NB4 (cell line): Measurements from ENCODE around the gene AGBL4.

Experiments used
- DNase-seq: peaks from one replicate; pipeline ENCODE4 v3.0.0; 2010; ENCODE audit warnings: low read depth
- H3K4me3 ChIP-seq: one replicate; pipeline ENCODE4 v1.5.1; 2011; ENCODE audit warnings: mild to moderate bottlenecking, low read depth, low read length, moderate library complexity
- MAX ChIP-seq: IDR thresholded peaks from 2 replicates; pipeline ENCODE4 v1.6.1; 2011; ENCODE audit warnings: low read depth, low read length
- MYC ChIP-seq: IDR thresholded peaks from 2 replicates; pipeline ENCODE4 v1.6.1; 2011; ENCODE audit warnings: low read depth, low read length
- POLR2A ChIP-seq: IDR thresholded peaks from 2 replicates; pipeline ENCODE4 v1.6.1; 2011; ENCODE audit warnings: mild to moderate bottlenecking; ENCODE audit not compliant: insufficient read length; ENCODE audit errors: extremely low read depth
- TF ChIP-seq, protein P1 (sequence below): IDR thresholded peaks from one replicate; pipeline ENCODE4 v1.5.1; 2012; ENCODE audit warnings: low read depth, low read length

Gene AGBL4

GRCh38 chr1:48753293-48753692, 1270.5 kb downstream of the AGBL4 start:
- no peak overlapping the region for H3K4me3 ChIP-seq
- DNase-seq, result no peak
- TF ChIP-seq MAX, result no peak
- no peak for TF ChIP-seq POLR2A
- TF ChIP-seq MYC, result no peak
- TF ChIP-seq, protein P1, sequence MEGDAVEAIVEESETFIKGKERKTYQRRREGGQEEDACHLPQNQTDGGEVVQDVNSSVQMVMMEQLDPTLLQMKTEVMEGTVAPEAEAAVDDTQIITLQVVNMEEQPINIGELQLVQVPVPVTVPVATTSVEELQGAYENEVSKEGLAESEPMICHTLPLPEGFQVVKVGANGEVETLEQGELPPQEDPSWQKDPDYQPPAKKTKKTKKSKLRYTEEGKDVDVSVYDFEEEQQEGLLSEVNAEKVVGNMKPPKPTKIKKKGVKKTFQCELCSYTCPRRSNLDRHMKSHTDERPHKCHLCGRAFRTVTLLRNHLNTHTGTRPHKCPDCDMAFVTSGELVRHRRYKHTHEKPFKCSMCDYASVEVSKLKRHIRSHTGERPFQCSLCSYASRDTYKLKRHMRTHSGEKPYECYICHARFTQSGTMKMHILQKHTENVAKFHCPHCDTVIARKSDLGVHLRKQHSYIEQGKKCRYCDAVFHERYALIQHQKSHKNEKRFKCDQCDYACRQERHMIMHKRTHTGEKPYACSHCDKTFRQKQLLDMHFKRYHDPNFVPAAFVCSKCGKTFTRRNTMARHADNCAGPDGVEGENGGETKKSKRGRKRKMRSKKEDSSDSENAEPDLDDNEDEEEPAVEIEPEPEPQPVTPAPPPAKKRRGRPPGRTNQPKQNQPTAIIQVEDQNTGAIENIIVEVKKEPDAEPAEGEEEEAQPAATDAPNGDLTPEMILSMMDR, result no peak

GRCh38 chr1:48750109-48750508, 1273.6 kb downstream of the AGBL4 start:
- DNase-seq, result peak; percentile 33
- TF ChIP-seq MAX (no peak), POLR2A (no peak), MYC (no peak)
- TF ChIP-seq, protein P1, result no peak
- no peak overlapping the region for H3K4me3 ChIP-seq

DNA sequence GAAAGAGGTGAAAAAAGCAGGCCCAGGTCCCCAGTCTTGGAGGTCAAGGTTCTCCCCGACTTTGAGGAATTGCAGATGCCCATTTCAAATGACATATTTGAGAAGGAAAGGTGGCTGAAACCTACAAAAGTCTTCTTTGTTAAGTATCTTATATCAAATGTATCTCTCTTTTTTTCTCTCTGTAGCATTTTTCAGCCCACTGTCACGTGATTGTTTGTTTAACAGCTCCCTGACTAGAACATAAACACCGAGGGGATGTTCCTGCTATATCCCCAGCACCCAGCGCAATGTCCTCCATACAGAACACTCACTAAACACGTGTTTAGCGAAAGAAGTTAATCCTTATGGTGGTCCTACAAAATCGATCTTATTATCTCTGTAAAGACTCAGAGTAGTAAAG, 1274.7 kb downstream of the AGBL4 start:
- DNase-seq, result no peak
- no peak for TF ChIP-seq MYC
- no peak for TF ChIP-seq POLR2A
- TF ChIP-seq MAX, result no peak
- TF ChIP-seq, protein P1, result no peak
- no peak overlapping the region for H3K4me3 ChIP-seq

DNA sequence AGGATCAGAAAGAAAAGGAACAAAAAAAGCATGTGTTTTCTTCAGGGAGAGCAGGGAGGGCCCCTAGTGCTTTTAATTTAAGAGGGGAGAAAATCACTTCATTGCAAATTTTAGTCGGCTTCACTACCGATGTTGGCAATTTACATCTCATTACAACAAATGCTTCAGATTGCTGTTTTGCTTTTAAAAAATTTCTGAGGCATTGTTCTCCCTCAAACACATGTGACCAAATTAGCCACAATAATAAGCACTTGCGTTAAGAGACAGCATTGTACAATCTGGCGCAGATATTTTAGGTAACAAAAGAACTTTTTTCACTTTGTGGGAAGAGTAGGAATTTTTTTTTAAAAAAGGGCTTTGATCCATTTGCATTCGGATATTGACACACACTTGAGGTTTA, 1276.8 kb downstream of the AGBL4 start:
- no peak for DNase-seq
- TF ChIP-seq POLR2A (no peak), MYC (no peak), MAX (no peak)
- TF ChIP-seq, protein P1, result no peak
- H3K4me3 ChIP-seq, result no peak overlapping the region

- DNase-seq, result no peak
- H3K4me3 ChIP-seq, result no peak overlapping the region
- TF ChIP-seq MAX, result no peak
- no peak for TF ChIP-seq POLR2A
- TF ChIP-seq MYC, result no peak
- TF ChIP-seq, protein P1, result no peak
Observed at GRCh38 chr1:48744032-48744431, 1279.7 kb downstream of the AGBL4 start.

DNA sequence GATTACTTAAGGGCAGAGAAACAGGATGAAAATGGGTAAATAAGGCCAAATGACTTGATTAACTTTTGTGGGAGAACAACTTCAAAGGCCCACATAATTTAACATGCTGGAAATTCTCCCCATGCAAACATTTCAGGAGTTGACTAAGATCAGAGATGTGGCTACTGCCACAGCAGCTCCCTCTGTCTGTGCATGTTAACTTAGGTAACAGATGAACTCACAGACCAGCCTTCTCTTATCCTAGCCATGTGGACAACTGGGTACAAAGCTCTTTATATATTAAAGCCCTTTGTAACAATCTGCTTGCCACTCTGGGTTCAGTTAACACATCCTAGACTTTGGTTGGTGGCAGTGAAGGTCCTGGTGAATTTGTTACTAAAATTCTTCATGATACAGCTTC, 1280.3 kb downstream of the AGBL4 start:
- no peak for DNase-seq
- no peak for TF ChIP-seq MAX
- no peak for TF ChIP-seq MYC
- TF ChIP-seq, protein P1, result no peak
- no peak for TF ChIP-seq POLR2A
- H3K4me3 ChIP-seq, result no peak overlapping the region
